ENCODE measurements around the gene CGB3. TPM values are rescaled to one million over a fixed set of nuclear protein-coding genes. Genes with fewer than 3 reads are reported as not detected.

CGB3 gene
- total RNA-seq, 1 donor from 2014 or later, result not detected

DNA sequence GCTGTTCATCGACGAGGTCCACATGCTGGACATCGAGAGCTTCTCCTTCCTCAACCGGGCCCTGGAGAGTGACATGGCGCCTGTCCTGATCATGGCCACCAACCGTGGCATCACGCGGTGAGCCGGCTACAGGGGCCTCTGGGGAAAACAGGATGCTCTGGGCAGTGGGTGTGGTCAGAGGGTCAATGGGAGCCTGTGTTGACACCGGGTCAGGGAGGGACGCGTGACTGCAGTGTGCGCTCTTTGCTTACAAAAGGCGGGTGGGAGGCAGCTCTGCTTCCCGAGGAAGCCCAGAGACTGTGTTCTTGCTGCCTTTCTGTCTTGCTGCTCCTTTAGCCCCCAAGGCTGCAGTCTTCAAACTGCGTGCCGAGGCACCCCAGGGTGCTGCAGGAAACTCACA lies 12.9 kb downstream of the CGB3 start:
- ATAC-seq (no peak), DNase-seq (no peak)
- H3K36me3 ChIP-seq, result peaks cover 54% of the 10 kb centered on the region
- H3K27ac ChIP-seq, result no peak overlapping the region
- H3K4me1 ChIP-seq, result no peaks in the 10 kb centered on the region
- H3K4me3 ChIP-seq, result no peak overlapping the region
- no peaks in the 10 kb centered on the region for H3K9me3 ChIP-seq
- TF ChIP-seq, protein P1, sequence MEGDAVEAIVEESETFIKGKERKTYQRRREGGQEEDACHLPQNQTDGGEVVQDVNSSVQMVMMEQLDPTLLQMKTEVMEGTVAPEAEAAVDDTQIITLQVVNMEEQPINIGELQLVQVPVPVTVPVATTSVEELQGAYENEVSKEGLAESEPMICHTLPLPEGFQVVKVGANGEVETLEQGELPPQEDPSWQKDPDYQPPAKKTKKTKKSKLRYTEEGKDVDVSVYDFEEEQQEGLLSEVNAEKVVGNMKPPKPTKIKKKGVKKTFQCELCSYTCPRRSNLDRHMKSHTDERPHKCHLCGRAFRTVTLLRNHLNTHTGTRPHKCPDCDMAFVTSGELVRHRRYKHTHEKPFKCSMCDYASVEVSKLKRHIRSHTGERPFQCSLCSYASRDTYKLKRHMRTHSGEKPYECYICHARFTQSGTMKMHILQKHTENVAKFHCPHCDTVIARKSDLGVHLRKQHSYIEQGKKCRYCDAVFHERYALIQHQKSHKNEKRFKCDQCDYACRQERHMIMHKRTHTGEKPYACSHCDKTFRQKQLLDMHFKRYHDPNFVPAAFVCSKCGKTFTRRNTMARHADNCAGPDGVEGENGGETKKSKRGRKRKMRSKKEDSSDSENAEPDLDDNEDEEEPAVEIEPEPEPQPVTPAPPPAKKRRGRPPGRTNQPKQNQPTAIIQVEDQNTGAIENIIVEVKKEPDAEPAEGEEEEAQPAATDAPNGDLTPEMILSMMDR (IDR thresholded peaks at IDR 0.05), result no peak
- no peaks in the 10 kb centered on the region for H3K27me3 ChIP-seq
- intact Hi-C loops (cut with DNase I), result no loop called here

DNA sequence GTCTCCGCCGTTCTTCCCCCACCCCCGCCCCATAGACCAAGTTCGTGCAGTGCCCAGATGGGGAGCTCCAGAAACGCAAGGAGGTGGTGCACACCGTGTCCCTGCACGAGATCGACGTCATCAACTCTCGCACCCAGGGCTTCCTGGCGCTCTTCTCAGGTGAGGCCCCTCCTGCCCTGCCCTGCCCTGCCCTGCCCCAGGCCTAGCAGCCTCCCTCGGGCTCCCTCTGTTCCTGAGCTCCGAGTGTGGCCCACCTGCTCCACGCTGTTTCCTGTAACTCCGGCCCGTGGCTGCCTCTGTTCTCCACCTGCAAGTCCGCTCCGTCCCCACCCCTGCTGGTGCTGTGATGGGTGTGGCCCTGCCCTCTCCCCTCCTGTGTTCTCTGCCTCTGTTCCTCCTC lies 13.7 kb downstream of the CGB3 start:
- no peaks in the 10 kb centered on the region for H3K27me3 ChIP-seq

DNA sequence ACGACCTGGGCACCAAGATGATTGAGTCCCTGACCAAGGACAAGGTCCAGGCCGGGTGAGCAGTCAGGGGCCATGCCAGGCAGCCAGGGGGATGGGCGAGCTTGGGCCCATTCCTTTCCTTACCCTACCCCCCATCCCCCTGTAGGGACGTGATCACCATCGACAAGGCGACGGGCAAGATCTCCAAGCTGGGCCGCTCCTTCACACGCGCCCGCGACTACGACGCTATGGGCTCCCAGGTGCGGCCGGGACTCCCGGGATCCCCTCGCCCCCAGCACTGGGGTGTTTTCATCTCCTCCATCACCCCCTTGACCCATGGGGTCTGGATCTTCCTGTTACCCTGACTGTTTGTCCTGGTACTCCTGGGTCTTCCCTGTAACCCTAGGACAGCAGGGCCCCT lies 14.3 kb downstream of the CGB3 start:
- Histone ChIP-seq H3K9me3 (no peaks in the 10 kb centered on the region), H3K27me3 (no peaks in the 10 kb centered on the region), H3K4me1 (no peaks in the 10 kb centered on the region), H3K4me3 (no peak overlapping the region), H3K27ac (no peak overlapping the region), H3K36me3 (peaks cover 59% of the 10 kb centered on the region)
- ATAC-seq (no peak), DNase-seq (no peak)
- intact Hi-C loops (cut with DNase I), result no loop called here
- TF ChIP-seq, protein P1 (IDR thresholded peaks at IDR 0.05), result no peak

More for the DNA sequence above, 13.7 kb downstream of the CGB3 start:
- Histone ChIP-seq H3K9me3 (no peaks in the 10 kb centered on the region), H3K4me3 (no peak overlapping the region), H3K4me1 (no peaks in the 10 kb centered on the region), H3K27ac (no peak overlapping the region), H3K36me3 (peaks cover 59% of the 10 kb centered on the region)
- intact Hi-C loops (cut with DNase I), result no loop called here
- ATAC-seq (no peak), DNase-seq (no peak)
- TF ChIP-seq, protein P1 (IDR thresholded peaks at IDR 0.05), result no peak

DNA sequence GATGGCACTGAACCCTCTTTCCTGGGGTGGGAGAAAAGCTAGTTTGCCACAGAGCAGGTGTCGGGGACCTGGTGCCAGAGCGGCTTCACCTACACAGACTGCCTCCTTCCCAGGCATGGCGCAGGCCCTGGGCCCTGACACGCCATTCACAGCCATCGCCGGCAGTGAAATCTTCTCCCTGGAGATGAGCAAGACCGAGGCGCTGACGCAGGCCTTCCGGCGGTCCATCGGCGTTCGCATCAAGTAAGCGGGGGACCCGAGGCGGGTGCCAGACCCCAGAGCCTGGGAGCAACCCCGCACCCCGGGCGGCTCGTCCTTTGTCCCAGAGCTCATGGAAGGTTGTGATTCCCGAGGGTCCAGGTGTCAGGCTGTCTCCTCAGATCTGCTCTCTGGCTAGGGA lies 17.2 kb downstream of the CGB3 start:
- H3K4me3 ChIP-seq, result no peak overlapping the region
- H3K36me3 ChIP-seq, result peaks cover 81% of the 10 kb centered on the region
- no peaks in the 10 kb centered on the region for H3K27me3 ChIP-seq
- no peaks in the 10 kb centered on the region for H3K4me1 ChIP-seq
- no peak for DNase-seq
- H3K9me3 ChIP-seq, result no peaks in the 10 kb centered on the region
- intact Hi-C loops (cut with DNase I), result no loop called here
- TF ChIP-seq, protein P1 (IDR thresholded peaks at IDR 0.05), result no peak
- H3K27ac ChIP-seq, result no peak overlapping the region
- ATAC-seq, result no peak

DNA sequence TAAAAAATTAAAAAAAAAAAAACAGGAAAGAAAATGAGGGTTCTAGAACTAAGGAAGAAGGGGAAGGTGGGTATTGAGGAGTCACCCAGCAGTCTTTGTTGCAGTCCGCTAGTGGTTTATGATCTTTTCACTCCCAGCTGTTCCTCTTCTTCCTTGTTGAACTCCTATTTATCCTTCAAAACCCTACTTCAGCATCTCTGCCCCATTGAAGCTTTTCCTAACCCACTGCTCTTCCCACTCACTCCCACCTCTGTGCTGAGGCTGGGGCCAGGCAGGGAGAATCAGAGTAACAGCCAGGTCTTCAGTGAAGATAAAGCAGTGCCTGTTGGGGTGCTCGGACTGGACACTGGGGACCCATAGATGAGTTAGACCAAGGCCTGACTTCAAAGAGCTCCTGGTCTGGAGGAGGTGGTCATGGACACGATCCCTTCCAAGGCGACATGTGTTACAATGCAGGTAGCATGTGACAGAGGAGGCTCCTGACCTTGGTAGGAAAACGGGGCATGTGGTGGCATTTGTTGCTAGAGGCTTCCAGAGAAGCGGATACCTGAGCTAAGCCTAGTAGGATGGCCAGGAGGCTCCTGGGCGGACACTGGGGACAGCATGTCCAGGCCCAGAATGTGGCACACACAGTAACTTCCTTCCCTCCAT lies 19.0 kb downstream of the CGB3 start:
- TF ChIP-seq, protein P1 (IDR thresholded peaks at IDR 0.05), result no peak
- H3K36me3 ChIP-seq, result peaks cover 66% of the 10 kb centered on the region
- DNase-seq (no peak), ATAC-seq (no peak)
- H3K27me3 ChIP-seq, result no peaks in the 10 kb centered on the region
- no peak overlapping the region for H3K27ac ChIP-seq
- intact Hi-C loops (cut with DNase I), result no loop called here
- H3K4me3 ChIP-seq, result no peak overlapping the region
- H3K4me1 ChIP-seq, result no peaks in the 10 kb centered on the region
- H3K9me3 ChIP-seq, result no peaks in the 10 kb centered on the region

DNA sequence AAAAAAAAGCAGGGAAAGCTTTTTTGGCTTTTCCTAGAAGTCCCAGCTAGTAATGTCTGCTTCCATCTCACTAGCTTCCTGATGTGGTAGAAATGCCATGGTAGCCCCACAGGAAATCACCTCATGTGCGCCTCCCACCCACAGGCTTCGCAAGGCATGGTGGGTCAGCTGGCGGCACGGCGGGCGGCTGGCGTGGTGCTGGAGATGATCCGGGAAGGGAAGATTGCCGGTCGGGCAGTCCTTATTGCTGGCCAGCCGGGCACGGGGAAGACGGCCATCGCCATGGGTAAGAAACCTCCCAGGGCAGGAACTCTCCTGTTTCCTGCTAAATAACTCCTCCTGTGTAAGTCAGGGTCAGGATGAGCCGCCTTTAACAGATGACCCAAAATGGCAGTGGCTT lies 20.0 kb downstream of the CGB3 start:
- no peak for DNase-seq
- H3K4me3 ChIP-seq, result no peak overlapping the region
- H3K27ac ChIP-seq, result no peak overlapping the region
- H3K9me3 ChIP-seq, result no peaks in the 10 kb centered on the region
- intact Hi-C loops (cut with DNase I), result no loop called here
- ATAC-seq, result no peak
- H3K4me1 ChIP-seq, result no peaks in the 10 kb centered on the region
- H3K36me3 ChIP-seq, result peaks cover 57% of the 10 kb centered on the region
- TF ChIP-seq, protein P1 (IDR thresholded peaks at IDR 0.05), result no peak
- no peaks in the 10 kb centered on the region for H3K27me3 ChIP-seq

All from upper lobe of right lung (tissue), 1 donor.